ENCODE data around the gene SASH1. TPM values are rescaled to one million over a fixed set of nuclear protein-coding genes. Genes with fewer than 3 reads are reported as not detected.

SASH1 gene
- total and polyA plus RNA-seq, 2 of the 8 experiments (the other 6 are each of a cell fraction or from before 2014, with no cell fraction given) = 6.0 to 20.2 TPM

DNA sequence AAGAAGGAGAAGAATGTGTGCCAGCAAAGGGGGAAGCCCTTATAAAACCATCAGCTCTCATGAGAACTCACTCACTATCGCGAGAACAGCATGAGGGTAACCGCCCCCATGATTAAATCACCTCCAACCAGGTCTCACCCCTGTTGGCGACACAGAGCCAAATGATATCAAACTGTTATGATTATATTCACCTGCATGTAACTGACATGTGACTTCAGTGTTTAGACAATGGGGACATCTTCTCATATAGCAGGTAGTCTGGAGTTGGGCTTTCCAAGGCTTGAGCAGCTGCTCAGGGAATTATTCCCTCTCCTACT lies 115.2 kb downstream of the SASH1 start:
- no peak overlapping the region for H2BK5ac ChIP-seq (ENCODE audit: low read depth, low read length)
- TF ChIP-seq EP300 (IDR thresholded peaks at IDR 0.05; ENCODE audit: borderline replicate concordance in 1 of 2, low read depth in 2 of 2, low read length in 2 of 2) (no peak), BACH1 (IDR thresholded peaks at IDR 0.05; ENCODE audit: low read length) (no peak), EGR1 (IDR thresholded peaks at IDR 0.05; ENCODE audit: borderline replicate concordance, low read depth, low read length) (no peak), MAFK (IDR thresholded peaks at IDR 0.05; ENCODE audit: low read depth, low read length) (no peak), BRCA1 (IDR thresholded peaks at IDR 0.05; ENCODE audit: low read depth, low read length) (no peak)

More for the DNA sequence above, 115.2 kb downstream of the SASH1 start:
- H3K4me2 ChIP-seq (ENCODE audit: insufficient read depth in 1 of 2, low read depth in 2 of 2, low read length in 2 of 2) = no peak overlapping the region
- no peak for FAIRE-seq
- no peaks in the 10 kb centered on the region for H3K36me3 ChIP-seq (ENCODE audit: control insufficient read depth in 2 of 4, insufficient read depth in 4 of 4, low read length in 3 of 4)
- ChIA-PET POLR2A (ENCODE audit: partially characterized antibody) (no interaction called here), CTCF (ENCODE audit: partially characterized antibody) (interaction anchor here (0.6 to 1.1 kb wide), 2 partner anchors 177 to 278 kb away, joined by 3 to 4 read pairs; no protein-coding TSS in a partner anchor)
- H2BK120ac ChIP-seq (replicated peaks; ENCODE audit: low read depth, low read length) = no peak overlapping the region
- H4K91ac ChIP-seq (replicated peaks; ENCODE audit: insufficient read length, low read length) = no peak overlapping the region
- peaks cover 3% of the 10 kb centered on the region; the same call in 1 of the 2 replicates for H3K79me1 ChIP-seq (ENCODE audit: low read depth, low read length)
- no peak overlapping the region for H3K56ac ChIP-seq (replicated peaks; ENCODE audit: insufficient read length, low read depth, low read length)
- no peak overlapping the region for H3K9ac ChIP-seq (replicated peaks in 1 of 4; ENCODE audit: extremely low read depth in 1 of 4, low read depth in 3 of 4, low read length in 3 of 4)
- H3K4ac ChIP-seq (replicated peaks; ENCODE audit: insufficient read length, low read depth, low read length) = no peak overlapping the region
- peaks cover under 1 to 3% of the 10 kb centered on the region in 2 experiments for H4K20me1 ChIP-seq (replicated peaks in 1 of 2; ENCODE audit: control insufficient read depth in 1 of 2, insufficient read depth in 2 of 2, low read length in 2 of 2)
- no peak overlapping the region for H2AFZ ChIP-seq (ENCODE audit: low read length)
- no peak overlapping the region for H2BK20ac ChIP-seq (ENCODE audit: low read length)
- H3K9me3 ChIP-seq (ENCODE audit: insufficient read depth in 2 of 2, low read depth in 1 of 2, low read length in 1 of 2) = no peaks in the 10 kb centered on the region
- no peaks in the 10 kb centered on the region for H3K23me2 ChIP-seq (ENCODE audit: low read depth, low read length)
- H3K14ac ChIP-seq (ENCODE audit: insufficient read length) = no peak overlapping the region
- no peak overlapping the region for H2BK15ac ChIP-seq (ENCODE audit: low read length)
- H3K18ac ChIP-seq (ENCODE audit: extremely low read depth, low read length) = no peak overlapping the region
- H3K79me2 ChIP-seq (ENCODE audit: control insufficient read depth in 1 of 2, insufficient read depth in 2 of 2, low read length in 2 of 2) = no peaks in the 10 kb centered on the region
- no peak overlapping the region for H3K4me3 ChIP-seq (ENCODE audit: extremely low read depth in 1 of 4, insufficient read depth in 2 of 4, low read depth in 3 of 4, low read length in 4 of 4)
- H3K27ac ChIP-seq (ENCODE audit: low read depth, low read length) = no peak overlapping the region
- H2AK5ac ChIP-seq (ENCODE audit: low read depth, low read length) = no peak overlapping the region
- no peak overlapping the region for H4K8ac ChIP-seq (ENCODE audit: extremely low read depth, insufficient read depth, low read length)
- H3K4me1 ChIP-seq (replicated peaks in 1 of 4; ENCODE audit: control insufficient read depth in 3 of 4, insufficient read depth in 4 of 4, low read length in 3 of 4) = no peaks in the 10 kb centered on the region; a peak in 2 of 7 replicates
- H3K23ac ChIP-seq (ENCODE audit: insufficient read length) = no peak overlapping the region
- no peaks in the 10 kb centered on the region for H3K27me3 ChIP-seq (replicated peaks in 1 of 4; ENCODE audit: control insufficient read depth in 3 of 4, extremely low read depth in 1 of 4, insufficient read depth in 3 of 4, low read length in 3 of 4)
- no peak overlapping the region for H2BK12ac ChIP-seq (ENCODE audit: low read depth, low read length)
- WGBS, 2 experiments (ENCODE audit: extremely low coverage in 1 of 2, insufficient coverage in 1 of 2, insufficient read length in 1 of 2, insufficient replicate concordance in 2 of 2, low coverage in 1 of 2, low lambda C conversion rate in 2 of 2, missing lambda C conversion rate in 1 of 2) = 94% methylated on average over 4 of the region's 4 CpGs; no CpG with 5 or more reads in 1 of the 2 experiments
- H4K5ac ChIP-seq (ENCODE audit: insufficient read length, low read depth, low read length) = no peak overlapping the region
- DNase-seq (ENCODE audit: low read depth in 1 of 2, low spot score in 2 of 2) = peak in 1 of 2 experiments; percentile 23

All from H1 (cell line).